DND-41 (cell line): ENCODE results near the gene ARL2.

Experiments
- CTCF ChIP-seq: IDR thresholded peaks from 2 replicates; pipeline ENCODE4 v1.5.1; 2012; ENCODE audit warnings: borderline replicate concordance, low read length, moderate library complexity, mild to moderate bottlenecking; ENCODE audit not compliant: poor library complexity, severe bottlenecking; ENCODE audit errors: extremely low read depth
- EZH2 ChIP-seq: IDR thresholded peaks from 3 replicates; pipeline ENCODE4 v1.6.1; 2012; ENCODE audit warnings: borderline replicate concordance, low read depth, mild to moderate bottlenecking, moderate library complexity, low read length, inconsistent platforms; ENCODE audit not compliant: severe bottlenecking

DNA sequence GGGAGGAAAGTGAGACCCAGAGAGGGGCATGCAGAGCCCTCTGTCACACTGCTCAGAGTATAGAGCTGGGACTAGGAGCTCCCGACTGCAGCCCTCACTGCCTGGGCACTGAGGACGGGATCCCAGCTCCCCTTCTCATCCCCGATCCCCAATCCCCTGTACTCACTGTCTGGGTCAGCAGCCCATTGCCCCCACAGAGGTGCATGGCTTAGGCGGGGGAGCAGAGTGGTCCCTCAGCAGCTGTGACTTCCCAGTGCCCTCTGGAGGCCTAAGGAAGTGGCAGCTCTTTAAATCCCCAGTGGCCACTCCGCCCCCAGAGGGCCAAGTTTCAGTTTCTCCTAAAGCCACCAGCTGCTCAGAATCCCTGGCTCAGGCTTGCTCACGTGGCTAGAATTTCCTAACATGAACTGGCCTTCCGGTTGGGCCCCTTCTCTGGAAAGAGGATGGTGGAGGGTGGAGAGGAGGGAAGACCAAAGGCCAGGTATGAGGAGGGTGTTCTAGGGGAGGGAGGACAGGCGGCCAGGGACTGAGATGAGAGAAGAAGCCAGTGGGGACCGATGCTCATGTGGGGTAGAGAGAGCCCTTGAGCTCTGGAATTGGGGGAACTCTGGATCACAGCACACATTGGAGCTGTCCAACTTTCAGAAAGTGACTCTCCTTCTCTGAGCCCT lies 17.1 kb upstream of the ARL2 start, which contains the start of gene BATF2:
- peak; percentile 32 for TF ChIP-seq CTCF
- no peak for TF ChIP-seq EZH2
